GM12801 (cell line): ENCODE results near the gene CCDC18.

ENCODE experiments used
- TF ChIP-seq, protein P1 (sequence below): IDR thresholded peaks from one replicate; pipeline ENCODE4 v1.5.1; 2011; ENCODE audit warnings: control low read depth; ENCODE audit not compliant: insufficient read length; ENCODE audit errors: extremely low read depth

CCDC18 gene

DNA sequence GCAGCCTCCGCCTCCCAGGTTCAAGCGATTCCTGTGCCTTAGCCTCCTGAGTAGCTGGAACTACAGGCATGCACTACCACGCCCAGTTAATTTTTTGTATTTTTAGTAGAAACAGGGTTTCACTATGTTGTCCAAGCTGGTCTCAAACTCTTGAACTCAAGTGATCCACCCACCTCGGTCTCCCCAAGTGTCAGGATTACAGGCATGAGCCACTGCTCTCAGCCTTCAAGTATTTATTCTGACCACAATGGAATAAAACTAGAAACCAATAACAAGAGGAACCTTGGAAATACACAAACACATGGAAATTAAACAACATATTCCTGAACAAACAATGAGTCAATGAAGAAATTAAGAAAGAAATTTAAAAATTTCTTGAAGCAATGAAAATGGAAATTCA, 132.5 kb downstream of the CCDC18 start:
- TF ChIP-seq, protein P1, sequence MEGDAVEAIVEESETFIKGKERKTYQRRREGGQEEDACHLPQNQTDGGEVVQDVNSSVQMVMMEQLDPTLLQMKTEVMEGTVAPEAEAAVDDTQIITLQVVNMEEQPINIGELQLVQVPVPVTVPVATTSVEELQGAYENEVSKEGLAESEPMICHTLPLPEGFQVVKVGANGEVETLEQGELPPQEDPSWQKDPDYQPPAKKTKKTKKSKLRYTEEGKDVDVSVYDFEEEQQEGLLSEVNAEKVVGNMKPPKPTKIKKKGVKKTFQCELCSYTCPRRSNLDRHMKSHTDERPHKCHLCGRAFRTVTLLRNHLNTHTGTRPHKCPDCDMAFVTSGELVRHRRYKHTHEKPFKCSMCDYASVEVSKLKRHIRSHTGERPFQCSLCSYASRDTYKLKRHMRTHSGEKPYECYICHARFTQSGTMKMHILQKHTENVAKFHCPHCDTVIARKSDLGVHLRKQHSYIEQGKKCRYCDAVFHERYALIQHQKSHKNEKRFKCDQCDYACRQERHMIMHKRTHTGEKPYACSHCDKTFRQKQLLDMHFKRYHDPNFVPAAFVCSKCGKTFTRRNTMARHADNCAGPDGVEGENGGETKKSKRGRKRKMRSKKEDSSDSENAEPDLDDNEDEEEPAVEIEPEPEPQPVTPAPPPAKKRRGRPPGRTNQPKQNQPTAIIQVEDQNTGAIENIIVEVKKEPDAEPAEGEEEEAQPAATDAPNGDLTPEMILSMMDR = no peak

DNA sequence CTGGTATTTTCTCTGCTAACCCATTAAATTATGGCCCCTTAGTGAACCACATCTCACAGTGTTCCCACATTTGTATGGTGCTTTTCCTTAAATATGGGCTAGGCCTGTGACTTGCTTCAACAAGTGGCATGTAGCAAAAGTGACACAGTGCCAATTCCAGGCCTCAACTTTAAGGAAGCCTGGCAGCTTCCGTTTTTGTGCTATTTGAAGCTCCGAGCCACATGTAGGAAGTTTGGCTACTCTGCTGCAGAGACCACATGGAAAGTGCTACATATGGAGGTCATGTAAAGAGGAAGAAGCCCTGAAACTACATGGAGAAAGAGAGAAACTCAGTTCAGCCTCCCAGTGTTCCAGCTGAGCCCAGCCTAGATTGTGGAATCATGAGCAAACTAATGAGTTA, 136.7 kb downstream of the CCDC18 start:
- TF ChIP-seq, protein P1 = no peak

- TF ChIP-seq, protein P1 = no peak
Measured at GRCh38 chr1:93317943-93318342, 137.4 kb downstream of the CCDC18 start.

DNA sequence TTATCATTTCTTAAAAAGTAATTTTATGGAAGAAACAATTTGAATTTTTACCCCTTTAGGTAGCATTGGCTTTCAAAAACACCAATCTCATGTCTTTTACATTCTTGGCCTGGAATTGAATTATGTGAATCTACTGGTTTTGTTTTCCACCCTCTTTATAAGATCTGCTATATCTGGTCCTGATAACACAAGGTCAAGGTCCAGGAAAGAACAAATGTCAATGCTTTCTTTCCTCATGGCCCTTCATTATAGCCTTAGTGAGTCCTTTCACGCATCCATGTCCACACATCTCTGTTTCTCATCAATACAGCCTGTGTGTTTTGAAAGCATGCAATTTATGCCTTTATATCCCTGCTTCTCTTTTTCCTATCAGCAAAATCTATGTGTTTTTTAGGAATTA, 141.2 kb downstream of the CCDC18 start:
- TF ChIP-seq, protein P1 = no peak

DNA sequence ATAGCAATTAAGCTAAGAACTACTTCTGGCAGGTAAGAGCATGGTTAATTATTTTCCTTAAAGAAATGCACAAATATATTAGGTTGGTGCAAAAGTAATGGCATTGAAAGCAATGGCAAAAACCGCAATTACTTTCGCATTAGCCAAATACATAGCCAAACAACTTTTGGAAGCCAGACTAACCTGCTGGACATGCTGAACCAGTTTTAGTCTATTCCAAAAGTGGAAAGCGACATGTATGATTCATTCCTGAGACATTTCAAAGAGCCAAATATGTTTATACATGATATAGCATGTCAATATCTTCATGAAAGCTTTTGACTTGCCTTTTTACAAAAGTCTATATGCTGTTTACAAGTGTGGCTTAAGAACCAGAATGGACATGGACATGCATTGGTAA, 141.8 kb downstream of the CCDC18 start:
- TF ChIP-seq, protein P1 = no peak

DNA sequence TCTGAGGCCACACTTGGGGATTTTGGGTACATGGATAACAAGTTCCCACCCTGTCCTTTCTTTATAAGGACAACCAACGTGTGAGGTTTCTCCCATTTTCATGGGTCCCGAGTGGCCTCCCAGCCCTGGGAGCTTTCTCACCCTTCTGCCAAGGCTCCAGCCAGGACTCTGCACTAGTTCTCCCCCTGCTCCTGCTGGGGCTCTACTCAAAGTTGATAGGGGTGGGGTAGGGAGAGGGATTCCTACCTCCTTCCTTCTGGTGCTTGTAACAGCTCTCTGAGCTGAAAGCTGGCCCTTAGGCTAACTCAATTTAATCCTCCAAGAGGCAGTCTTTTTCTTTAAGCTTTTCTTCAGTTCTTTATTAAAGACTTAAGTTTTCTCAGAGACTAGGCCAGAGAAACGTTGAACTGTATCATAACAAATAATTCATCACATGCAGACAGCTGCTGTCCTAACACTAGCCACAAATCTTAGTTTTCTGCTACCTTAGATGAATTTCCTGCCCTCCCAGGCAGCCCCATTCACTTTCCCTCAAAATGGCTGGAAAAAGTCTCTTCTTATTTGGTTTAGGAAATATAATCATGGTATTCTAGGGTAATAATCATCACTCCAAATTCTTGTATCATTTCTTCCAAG, 142.8 kb downstream of the CCDC18 start:
- TF ChIP-seq, protein P1 = no peak

- TF ChIP-seq, protein P1 = no peak
Measured at GRCh38 chr1:93324486-93325464, 144.3 kb downstream of the CCDC18 start.
